ENCODE results near the gene MAT2A. TPM values are rescaled to one million over a fixed set of nuclear protein-coding genes. Genes with fewer than 3 reads are reported as not detected.
"Not testable (repeated sequence)": the region's sequence is repeated elsewhere in the genome, so short reads cannot be mapped to it uniquely, and the experiment has no call there.

Gene MAT2A
- total RNA-seq, 1 donor, result 140 TPM

- DNase-seq (ENCODE audit: low read depth in 2 of 3, low spot score in 2 of 3), result peak in 1 of 3 donors; percentile 34
Observed at GRCh38 chr2:85577386-85578242, 38.6 kb downstream of the MAT2A start, which contains the start of gene VAMP8. TSS of gene VAMP8 (plus strand) at chr2:85577586. CDS start at chr2:85577647, 61 bp downstream.

DNA sequence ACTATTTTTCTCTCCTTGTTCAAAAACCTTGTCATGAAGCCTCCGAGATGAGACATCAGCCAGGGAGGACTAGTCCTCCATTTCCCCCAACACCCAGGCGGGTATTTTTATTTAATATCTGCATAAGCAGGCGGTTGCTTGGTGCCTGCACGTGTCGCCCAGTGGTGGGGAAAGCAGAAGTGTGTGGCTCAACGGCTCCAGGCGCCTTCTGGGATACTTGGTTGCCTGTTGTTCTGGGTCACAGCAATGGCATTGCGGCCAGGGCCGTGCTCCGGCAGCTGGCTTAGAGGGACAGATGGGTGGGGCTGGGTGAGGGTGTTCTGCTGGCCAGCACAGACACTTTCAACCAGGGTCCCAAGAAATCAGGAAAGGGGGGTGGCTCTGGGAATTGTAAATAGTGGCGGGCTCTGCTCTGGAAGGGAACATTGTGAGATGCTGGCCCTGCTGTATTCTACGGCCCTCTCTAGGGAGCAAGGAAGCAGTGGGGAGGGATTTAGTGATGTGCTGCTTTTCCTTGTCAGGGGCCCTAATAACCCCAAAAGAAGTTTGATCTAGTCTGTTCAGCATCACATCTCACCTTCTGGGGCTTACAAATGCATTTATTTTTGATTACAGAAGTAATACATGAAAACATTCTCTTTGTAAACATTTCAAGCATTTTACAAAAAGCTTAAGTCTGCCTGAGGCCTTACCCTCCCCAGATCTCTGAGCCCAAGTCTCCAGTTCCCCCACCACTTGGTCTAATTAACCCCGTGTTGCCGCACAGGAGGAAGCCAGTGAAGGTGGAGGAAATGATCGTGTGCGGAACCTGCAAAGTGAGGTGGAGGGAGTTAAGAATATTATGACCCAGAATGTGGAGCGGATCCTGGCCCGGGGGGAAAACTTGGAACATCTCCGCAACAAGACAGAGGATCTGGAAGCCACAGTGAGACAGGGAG, 39.5 kb downstream of the MAT2A start:
- peak in 2 of 3 donors; percentile 81 to 85 for DNase-seq (ENCODE audit: low read depth in 2 of 3, low spot score in 2 of 3)

DNA sequence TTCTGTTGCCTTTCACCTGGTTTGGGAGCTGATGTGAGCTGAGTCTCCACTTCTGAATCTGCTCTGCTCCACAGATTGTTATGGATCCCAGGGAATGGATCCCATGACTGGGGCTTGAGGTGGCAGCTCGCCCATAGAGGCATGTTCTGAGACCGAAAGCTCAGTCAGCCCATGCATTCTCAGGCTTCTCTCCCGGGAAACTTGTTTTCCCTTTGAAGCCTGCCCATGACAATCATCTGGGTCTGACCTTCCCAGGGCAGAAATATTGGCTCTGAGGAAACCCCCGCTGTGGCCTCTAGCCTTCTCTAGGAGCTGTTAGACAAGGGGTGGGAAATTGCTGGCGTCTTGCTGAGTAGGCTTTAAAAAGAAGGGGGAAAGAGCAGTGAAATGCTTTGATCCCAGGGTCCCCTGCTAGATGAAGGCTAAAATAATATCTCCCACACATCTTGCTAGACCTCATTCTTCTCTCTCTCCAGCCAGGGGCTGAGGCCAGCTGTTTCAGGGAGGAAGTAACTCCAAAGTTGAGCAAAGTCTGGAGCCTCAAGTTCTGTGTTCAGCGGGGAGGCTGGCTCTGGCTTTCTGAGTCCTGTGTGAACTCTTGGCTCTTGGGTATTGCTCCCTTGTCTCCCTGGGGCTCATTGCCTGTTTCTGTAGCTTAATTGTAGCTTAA, 40.4 kb downstream of the MAT2A start:
- DNase-seq (ENCODE audit: low read depth in 2 of 3, low spot score in 2 of 3), result peak in 1 of 3 donors; percentile 42

DNA sequence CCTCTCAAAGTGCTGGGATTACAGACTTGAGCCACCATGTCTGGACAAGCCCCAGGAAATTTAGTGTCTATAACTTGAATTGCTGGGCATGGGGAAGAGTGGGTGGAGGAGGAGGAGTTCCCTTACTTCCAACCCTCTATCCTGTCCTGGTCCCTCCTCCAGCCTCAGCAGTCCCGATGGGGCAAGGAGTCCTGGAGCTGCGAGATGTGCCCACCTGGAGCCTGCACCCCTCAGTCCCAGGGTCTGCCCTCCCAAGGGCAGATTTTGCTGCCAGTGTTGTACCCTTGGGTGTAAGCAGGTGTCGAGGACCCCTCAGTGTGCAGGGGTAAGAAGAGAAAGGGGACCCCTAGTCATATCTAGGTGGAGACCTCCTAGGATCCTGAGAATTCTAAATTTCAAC, 41.2 kb downstream of the MAT2A start:
- DNase-seq (ENCODE audit: low read depth in 2 of 3, low spot score in 2 of 3), result no peak

DNA sequence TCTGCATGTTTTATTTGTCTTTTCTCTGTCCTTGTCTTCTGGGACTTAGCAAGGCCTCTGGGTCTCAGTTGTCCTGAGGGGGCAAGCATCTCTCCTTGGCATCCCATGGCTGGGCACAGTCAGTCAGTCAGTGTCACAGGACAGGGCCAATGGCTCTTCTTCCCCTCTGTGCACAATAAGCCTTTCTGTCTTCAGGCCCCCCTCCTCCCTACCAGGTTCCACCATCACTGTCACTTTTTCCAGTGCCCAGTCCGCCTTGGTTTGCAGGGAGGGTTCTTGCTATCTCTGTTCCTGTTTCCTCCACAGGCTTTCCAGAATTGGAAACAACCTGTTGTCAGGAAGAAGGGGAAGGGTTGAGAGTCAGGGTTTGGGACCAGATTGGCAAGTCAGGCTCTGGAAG, 43.5 kb downstream of the MAT2A start:
- no peak for DNase-seq (ENCODE audit: low read depth in 2 of 3, low spot score in 2 of 3)

- no peak for DNase-seq (ENCODE audit: low read depth in 2 of 3, low spot score in 2 of 3)
Observed at GRCh38 chr2:85583667-85584353, 44.8 kb downstream of the MAT2A start.

GRCh38 chr2:85584354-85584856, 45.4 kb downstream of the MAT2A start, which contains the start of gene VAMP5:
TSS of gene VAMP5 (plus strand) at chr2:85584431. CDS start at chr2:85584491, 60 bp downstream.
- DNase-seq (ENCODE audit: low read depth in 2 of 3, low spot score in 2 of 3), result peak in 1 of 3 donors; percentile 37

DNA sequence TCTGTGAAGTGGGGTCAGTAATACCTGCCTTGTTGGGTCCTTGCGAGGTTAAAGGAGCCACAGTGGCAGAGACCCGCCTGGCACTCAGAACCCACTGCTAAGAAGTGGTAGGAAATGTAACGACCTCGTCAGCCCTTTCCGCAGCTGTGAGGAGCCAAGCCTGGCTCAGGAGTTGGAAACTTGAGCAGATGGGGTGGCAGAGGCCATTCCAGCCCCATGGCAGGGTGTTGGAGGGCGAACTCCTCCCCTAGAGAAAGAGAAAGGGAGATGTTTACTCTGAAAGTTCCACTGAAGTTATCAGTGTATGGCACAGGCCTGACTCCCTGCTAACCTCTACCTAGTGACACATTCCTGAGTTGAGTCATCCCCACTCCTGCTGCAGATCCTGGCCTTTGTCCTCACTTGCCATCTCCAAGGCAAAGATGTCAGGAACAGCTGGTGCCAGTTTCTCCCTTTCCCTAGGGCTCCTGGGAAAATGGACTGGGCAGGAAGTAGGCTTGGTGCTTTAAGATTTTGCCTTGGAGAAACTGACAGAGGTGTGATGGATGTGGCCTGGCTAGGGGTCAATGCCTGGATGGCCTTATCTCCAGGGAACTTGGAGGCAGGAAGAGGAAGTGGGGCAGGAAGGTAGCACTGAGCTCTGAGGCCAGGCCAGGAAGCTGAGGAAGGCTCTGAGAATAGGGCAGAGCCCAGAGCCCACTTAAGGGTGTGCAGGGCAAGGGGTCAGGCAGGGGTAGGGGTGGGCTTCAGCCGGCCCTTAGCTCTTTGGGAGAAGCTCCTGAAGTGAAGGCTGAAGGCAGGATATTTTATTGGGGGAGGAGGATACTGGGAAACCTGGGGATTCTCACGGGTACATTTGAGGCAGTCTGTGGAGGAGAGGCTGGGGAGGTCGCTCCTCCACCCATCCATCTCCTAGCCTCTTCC, 46.2 kb downstream of the MAT2A start:
- no peak for DNase-seq (ENCODE audit: low read depth in 2 of 3, low spot score in 2 of 3)

DNA sequence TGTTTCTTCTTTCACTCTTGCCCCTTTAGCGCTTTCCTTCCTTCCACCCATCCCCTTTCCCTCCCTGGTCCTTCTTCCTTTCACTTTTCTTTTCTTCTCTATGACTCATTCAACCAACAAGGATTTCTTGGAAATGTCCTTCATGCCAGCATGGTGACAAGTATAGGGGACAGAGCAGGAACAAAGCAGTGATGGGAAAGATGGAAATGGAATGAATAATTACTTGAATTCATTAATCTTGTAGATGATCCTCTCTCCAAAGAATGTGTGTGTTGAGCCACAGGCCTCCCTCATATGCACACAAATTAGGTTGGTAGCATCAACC, 46.8 kb downstream of the MAT2A start:
- no peak for DNase-seq (ENCODE audit: low read depth in 2 of 3, low spot score in 2 of 3)

DNA sequence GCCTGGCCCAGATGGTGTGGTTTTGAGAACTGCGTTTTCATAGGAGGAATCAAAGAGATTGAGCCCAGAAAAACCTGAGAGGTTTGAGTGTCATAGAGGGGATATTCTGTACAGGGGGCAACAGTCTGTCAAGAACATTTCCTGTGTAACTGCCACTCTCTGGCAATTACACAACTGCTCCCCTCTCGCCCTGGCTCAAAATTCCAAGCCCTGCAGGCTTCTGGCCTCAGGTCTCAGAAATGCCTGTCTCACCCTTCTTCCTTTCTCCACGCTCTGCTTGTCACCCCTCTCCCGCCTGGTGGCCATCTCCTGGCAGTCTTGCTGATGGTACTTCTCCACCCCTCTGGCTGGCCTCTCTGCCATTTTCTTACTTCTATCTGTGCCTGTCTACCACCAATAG, 49.3 kb downstream of the MAT2A start:
- DNase-seq (ENCODE audit: low read depth in 2 of 3, low spot score in 2 of 3), result peak in 1 of 3 donors; percentile 62

DNA sequence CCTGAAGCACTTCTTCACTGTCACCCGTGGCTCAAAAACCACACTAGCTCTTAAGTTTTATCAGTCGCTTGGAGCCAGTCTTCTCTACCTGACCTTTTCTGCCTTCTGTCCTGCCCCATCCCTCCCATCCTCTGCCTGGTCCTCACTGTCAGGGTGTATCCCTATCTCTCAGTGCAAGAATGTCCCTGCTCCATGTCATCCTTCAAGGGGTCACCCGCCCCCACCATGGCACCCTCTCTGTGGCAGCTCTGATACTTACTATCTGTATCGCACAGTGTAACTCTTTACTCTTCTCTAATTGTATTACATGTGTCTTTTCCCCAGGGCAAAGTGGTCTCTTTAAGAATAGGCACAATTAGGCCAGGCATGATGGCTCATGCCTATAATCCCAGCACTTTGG, 49.7 kb downstream of the MAT2A start:
- DNase-seq (ENCODE audit: low read depth in 2 of 3, low spot score in 2 of 3), result no peak

GRCh38 chr2:85589181-85589580, 50.2 kb downstream of the MAT2A start:
- no peak for DNase-seq (ENCODE audit: low read depth in 2 of 3, low spot score in 2 of 3)

DNA sequence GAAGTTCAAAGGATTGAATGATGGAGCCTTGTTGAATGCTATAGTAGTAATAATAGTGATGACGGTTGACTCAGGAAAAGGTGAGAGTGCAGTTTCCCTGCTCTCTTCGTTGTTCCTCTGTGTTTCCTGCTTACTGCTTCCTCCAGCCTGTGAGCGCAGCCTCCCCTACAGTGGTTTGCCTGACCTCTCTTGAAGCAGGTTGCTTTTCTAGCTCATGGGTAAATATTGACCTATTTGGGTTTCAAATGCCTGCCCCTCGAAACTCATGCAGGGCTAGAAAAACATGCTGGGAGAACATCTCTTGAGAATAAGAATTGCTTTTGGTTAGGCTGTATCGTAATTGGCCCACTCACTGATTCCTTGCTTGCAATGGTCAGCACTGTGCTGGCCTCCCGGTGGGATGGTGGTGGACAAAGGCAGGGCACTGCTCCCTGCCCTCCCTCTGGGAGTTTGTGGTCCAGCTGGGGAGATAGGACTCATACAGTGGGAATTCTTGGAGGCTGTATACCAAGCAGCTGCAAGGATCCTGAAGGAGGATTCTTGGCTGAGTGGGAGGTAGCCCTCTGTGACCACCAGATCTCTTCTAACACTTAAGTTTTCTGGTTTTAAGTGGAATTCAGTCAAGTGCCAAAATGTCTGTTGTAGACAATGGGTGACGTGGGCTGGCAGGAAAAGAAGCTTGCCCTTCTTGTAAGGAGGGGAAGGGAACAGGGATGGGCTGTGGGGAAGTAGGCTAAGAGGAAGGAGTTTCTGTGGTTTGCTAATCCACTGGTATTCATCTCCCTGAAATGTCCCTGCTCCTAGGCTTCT, 51.2 kb downstream of the MAT2A start:
- no peak for DNase-seq (ENCODE audit: low read depth in 2 of 3, low spot score in 2 of 3)

DNA sequence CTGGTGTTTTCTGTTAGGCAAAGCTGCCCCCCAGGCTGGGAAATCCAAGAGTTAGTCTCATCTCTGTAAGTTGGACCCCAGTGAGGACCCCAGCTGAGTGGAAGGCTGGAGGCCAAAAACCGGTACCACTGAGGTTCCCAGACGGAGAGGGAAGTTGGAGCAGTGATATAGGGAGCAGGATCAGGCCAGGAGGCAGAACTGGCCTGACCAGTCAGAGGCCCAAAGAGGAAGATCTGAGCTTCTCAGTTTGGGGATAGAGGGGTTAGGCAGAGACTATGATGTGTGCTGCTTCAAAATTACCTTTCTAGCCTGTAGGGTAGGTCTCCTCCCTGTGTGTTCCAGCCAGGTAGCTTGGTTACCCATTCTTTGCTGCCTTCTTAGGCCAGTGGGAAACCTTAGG, 52.0 kb downstream of the MAT2A start:
- DNase-seq (ENCODE audit: low read depth in 2 of 3, low spot score in 2 of 3), result no peak

GRCh38 chr2:85591563-85591962, 52.6 kb downstream of the MAT2A start:
- no peak for DNase-seq (ENCODE audit: low read depth in 2 of 3, low spot score in 2 of 3)

GRCh38 chr2:85592299-85592698, 53.3 kb downstream of the MAT2A start:
- not testable (repeated sequence) for DNase-seq (ENCODE audit: low read depth in 2 of 3, low spot score in 2 of 3)

DNA sequence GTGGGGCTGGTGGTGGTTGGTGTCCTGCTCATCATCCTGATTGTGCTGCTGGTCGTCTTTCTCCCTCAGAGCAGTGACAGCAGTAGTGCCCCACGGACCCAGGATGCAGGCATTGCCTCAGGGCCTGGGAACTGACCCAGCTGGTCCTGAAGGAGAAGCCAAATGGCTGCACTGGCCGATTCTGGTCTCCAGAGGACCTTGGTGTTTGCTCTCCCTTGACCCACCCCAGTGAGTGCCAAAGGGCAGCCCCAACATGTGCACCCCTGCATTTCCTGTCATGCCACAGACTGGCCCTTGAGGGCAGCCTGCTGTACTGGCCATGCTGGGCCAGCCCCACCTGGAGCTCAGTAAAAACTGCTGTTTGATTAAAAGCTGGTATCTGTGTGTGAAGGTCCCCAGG, 54.1 kb downstream of the MAT2A start:
- no peak for DNase-seq (ENCODE audit: low read depth in 2 of 3, low spot score in 2 of 3)

Measured in hematopoietic multipotent progenitor cell (in vitro differentiated cells).